Measurements from ENCODE around the gene CCL20.

GRCh38 chr2:227774895-227775842 lies 38.5 kb upstream of the CCL20 start:
- TF ChIP-seq, protein P1, sequence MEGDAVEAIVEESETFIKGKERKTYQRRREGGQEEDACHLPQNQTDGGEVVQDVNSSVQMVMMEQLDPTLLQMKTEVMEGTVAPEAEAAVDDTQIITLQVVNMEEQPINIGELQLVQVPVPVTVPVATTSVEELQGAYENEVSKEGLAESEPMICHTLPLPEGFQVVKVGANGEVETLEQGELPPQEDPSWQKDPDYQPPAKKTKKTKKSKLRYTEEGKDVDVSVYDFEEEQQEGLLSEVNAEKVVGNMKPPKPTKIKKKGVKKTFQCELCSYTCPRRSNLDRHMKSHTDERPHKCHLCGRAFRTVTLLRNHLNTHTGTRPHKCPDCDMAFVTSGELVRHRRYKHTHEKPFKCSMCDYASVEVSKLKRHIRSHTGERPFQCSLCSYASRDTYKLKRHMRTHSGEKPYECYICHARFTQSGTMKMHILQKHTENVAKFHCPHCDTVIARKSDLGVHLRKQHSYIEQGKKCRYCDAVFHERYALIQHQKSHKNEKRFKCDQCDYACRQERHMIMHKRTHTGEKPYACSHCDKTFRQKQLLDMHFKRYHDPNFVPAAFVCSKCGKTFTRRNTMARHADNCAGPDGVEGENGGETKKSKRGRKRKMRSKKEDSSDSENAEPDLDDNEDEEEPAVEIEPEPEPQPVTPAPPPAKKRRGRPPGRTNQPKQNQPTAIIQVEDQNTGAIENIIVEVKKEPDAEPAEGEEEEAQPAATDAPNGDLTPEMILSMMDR (IDR thresholded peaks at IDR 0.05), result no peak
- TF ChIP-seq POLR2A (IDR thresholded peaks at IDR 0.05), result no peak
- TF ChIP-seq POLR2AphosphoS5 (IDR thresholded peaks at IDR 0.05), result no peak
